Astrocyte of the cerebellum (primary cell): Measurements from ENCODE around the gene DNAJC7.
A peak's percentile ranks its signal among the peaks of the same experiment; 100 is the strongest.
"Not testable (repeated sequence)": the region's sequence is repeated elsewhere in the genome, so short reads cannot be mapped to it uniquely, and the experiment has no call there.

Experiments used
- DNase-seq: peaks from one replicate; pipeline ENCODE4 v3.0.0-alpha.2; 2011; ENCODE audit warnings: low read depth
- H3K4me3 ChIP-seq: 2 replicates; pipeline ENCODE4 v1.5.1; 2011; ENCODE audit warnings: mild to moderate bottlenecking, low read depth, low read length, moderate library complexity
- in situ Hi-C: cut with HindIII; loops from 2 replicates; pipeline ENCODE4 v1.10.0; 2017; ENCODE audit warnings: low sequenced_read_pairs
- TF ChIP-seq, protein P1 (sequence below): IDR thresholded peaks from 2 replicates; pipeline ENCODE4 v1.5.1; 2012; ENCODE audit warnings: low read length, low read depth, moderate library complexity, mild to moderate bottlenecking; ENCODE audit errors: missing control alignments

The DNAJC7 gene

DNA sequence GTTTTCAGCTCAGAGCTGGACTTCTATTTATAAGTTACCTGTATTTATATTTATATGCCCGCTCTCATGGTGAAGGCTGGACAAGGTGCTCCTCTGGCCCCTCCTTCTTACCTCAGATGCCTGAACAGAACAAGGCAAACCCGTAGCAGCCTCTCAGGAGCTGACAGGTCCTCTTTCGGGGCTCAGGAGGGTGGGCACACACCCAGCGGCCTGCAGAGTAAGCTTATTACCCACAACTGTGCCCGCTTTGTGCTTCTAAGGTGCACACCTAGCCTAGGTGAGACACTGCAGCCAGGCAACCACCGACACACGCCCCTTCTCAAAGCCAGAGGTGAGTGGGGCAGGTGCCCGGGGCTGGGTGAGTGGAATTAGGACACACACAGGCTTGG is 7.9 kb upstream of the DNAJC7 start:
- no peak overlapping the region for H3K4me3 ChIP-seq
- in situ Hi-C loops: loop anchor here (5.0 kb wide), 1 partner anchor 57 kb away; no protein-coding TSS in a partner anchor
- no peak for DNase-seq
- TF ChIP-seq, protein P1, sequence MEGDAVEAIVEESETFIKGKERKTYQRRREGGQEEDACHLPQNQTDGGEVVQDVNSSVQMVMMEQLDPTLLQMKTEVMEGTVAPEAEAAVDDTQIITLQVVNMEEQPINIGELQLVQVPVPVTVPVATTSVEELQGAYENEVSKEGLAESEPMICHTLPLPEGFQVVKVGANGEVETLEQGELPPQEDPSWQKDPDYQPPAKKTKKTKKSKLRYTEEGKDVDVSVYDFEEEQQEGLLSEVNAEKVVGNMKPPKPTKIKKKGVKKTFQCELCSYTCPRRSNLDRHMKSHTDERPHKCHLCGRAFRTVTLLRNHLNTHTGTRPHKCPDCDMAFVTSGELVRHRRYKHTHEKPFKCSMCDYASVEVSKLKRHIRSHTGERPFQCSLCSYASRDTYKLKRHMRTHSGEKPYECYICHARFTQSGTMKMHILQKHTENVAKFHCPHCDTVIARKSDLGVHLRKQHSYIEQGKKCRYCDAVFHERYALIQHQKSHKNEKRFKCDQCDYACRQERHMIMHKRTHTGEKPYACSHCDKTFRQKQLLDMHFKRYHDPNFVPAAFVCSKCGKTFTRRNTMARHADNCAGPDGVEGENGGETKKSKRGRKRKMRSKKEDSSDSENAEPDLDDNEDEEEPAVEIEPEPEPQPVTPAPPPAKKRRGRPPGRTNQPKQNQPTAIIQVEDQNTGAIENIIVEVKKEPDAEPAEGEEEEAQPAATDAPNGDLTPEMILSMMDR: no peak

DNA sequence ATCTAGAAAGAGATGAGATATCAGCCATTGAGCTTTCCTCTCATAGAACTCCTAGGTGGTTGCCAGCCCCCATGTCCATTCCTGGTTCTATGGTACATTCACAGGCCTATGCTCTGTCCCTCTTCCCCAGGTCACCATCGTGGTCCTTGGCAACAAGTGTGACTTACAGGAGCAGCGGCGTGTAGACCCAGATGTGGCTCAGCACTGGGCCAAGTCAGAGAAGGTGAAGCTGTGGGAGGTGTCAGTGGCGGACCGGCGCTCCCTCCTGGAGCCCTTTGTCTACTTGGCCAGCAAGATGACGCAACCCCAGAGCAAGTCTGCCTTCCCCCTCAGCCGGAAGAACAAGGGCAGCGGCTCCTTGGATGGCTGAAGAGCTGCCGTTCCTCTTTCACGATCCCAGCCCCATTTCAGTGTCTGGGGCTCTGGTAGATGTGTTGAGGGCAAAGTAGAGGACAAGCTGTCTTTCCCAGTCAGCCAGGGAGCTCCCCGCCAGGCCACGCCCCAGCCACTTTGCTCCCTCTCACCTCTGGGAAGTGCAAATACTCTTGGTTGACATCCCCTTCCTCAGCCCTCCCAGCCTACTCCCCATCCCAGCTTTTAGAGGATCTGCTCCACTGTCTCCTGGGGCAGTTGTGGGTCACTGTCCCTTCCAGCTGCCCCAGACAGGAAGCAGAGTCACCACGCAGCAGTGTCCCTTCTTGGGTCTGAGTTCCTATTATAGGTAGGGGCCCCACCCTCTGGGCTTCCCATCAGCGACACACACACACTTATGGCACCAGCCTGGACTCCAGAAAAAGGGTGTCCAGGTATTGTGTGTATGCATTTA is 6.5 kb upstream of the DNAJC7 start:
- TF ChIP-seq, protein P1: no peak
- no peak overlapping the region for H3K4me3 ChIP-seq
- no peak for DNase-seq
- in situ Hi-C loops: no loop called here

DNA sequence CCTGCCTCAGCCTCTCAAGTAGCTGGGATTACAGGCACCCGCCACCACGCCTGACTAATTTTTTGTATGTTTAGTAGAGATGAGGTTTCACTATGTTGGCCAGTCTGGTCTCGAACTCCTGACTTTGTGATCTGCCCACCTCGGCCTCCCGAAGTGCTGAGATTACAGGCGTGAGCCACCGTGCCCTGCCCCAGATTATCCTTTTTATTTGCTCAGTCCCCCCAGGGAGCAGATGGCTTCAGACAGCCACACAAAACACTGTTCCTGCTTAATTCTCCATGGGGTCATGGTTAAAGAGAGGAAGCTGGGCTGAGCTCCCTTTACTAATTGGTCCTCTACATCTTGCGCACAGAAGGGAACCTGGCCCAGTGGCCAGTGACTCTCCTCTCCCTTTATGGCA is 3.6 kb upstream of the DNAJC7 start:
- DNase-seq, in situ Hi-C loops: not testable (repeated sequence)
- H3K4me3 ChIP-seq: peak overlapping the region; percentile 80

DNA sequence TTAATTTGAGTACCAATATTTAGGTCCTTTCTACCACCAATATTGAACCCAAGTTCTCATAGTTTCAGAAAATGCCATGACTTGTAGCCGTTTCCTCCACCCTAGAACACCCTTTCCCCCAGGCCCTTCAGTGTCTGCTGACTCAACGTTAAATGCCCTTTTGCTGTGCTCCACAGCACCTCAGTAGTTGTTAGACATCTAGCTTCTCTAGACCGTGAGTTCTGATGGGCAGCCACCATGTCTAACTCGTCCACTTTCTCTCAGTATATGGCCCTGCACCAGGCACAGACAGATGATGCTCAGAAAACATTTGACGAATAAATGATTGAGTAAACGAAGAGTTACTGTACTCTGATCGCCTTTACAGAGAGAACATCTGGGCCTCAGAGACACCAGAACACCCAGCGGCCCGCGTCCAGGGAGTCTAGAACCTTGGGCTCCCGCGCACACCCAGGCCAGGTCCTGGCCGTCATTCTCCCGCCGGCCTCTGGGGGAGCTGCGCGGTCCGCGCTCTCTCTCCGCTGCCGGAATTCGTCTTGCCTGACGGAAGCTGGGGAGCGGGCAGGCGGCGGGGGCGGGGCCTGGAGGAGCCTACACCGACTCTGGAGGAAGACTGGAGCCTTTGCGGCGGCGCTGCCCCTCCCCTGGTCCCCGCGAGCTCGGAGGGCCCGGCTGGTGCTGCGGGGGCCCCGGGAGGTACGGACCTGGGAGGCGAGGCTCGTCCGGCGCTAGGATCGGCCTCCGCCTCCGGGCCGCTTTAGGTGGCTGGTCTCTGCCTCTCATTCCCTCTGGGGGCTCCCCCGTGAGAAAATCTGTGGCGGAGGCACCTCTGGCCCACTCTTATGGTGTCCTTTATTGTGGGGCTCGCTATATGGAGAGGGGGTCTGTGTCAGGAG is 2.5 kb upstream of the DNAJC7 start, which contains the start of gene NKIRAS2:
Gene NKIRAS2, plus strand, starts transcription at position 582 of the 896 bp plus-strand sequence. CDS start 1,488 bp downstream, outside the sequence.
- TF ChIP-seq, protein P1: peak; percentile 86
- in situ Hi-C loops: no loop called here
- H3K4me3 ChIP-seq: peak within 1 kb of the TSS; percentile 80
- peak; percentile 71 for DNase-seq

DNA sequence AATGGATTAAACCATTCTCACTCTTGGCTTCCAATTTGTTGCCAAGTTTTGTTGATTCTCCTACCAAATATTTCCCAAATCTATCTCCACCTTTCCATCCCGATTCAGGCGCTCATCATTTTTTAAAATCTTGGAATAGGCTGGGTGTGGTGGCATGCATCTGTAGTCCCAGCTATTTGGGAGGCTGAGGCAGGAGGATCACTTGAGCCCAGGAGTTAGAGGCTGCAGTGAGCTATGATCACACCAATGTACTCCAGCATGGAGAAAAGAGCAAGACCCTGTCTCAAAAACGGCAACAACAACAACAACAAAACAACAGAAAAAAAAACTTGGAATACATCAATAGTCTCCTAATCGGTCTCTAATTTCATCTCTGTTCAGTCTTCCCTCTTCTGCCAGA is 1.7 kb upstream of the DNAJC7 start:
- DNase-seq: no peak
- in situ Hi-C loops: no loop called here
- H3K4me3 ChIP-seq: no peak overlapping the region
- TF ChIP-seq, protein P1: no peak

DNA sequence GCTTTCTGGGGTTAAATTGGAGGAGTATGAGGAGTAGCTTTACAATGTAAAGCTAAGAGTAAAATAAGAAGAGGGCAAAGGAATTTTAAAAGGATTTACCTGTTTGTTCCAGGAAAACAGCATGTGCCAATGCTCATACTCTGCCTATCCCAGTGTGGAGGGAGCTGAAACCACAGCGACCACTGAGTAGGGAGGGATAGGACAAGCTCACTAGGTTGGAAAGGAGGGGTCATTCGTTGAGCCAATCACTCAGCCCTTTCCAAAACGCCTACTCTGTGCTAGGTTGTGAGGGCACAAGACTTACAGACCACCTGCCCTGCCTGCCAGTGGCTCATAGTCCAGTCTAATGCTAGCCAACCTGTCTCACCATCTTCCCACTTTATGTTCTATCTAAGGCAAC is 1.1 kb upstream of the DNAJC7 start:
- DNase-seq: no peak
- H3K4me3 ChIP-seq: peak overlapping the region; percentile 86
- in situ Hi-C loops: no loop called here
- TF ChIP-seq, protein P1: no peak
